Tibial nerve (tissue), 4 donors: ENCODE measurements around the gene ANKRD53. TPM values are rescaled to one million over a fixed set of nuclear protein-coding genes. Genes with fewer than 3 reads are reported as not detected.

Source experiments
- DNase-seq, 2 donors: peaks; one replicate each; pipeline ENCODE4 v3.0.0-alpha.2; 2019; ENCODE audit warnings: low spot score in 2 of 2
- H3K27ac ChIP-seq, 4 donors: fragments of 200-600 bp; sonication (generic) in 3 of 4; one replicate each; pipeline ENCODE4 v1.5.1; 2017 to 2019; ENCODE audit warnings: mild to moderate bottlenecking in 1 of 4
- H3K27me3 ChIP-seq, 2 donors: fragments of 200-600 bp; sonication (generic) in 1 of 2; one replicate each; pipeline versions ENCODE4 v1.5.1 to v1.6.0; 2017 to 2019
- H3K36me3 ChIP-seq, 3 donors: fragments of 200-600 bp; sonication (generic); one replicate each; pipeline ENCODE4 v1.5.1; 2018 to 2019
- H3K4me1 ChIP-seq, 4 donors: fragments of 200-600 bp; sonication (generic) in 3 of 4; one replicate each; pipeline ENCODE4 v1.5.1; 2017 to 2019
- H3K4me3 ChIP-seq, 4 donors: fragments of 200-600 bp; sonication (generic) in 3 of 4; one replicate each; pipeline ENCODE4 v1.5.1; 2017 to 2019; ENCODE audit warnings: mild to moderate bottlenecking in 1 of 4, moderate library complexity in 1 of 4
- H3K9me3 ChIP-seq, 4 donors: fragments of 200-600 bp; sonication (generic) in 3 of 4; one replicate each; pipeline ENCODE4 v1.5.1; 2017 to 2019
- EP300 ChIP-seq, 2 donors: sonication (generic); formaldehyde crosslinking; IDR thresholded peaks; one replicate each; pipeline ENCODE4 v1.6.1; 2017; ENCODE audit warnings: antibody characterized with exemption in 2 of 2, mild to moderate bottlenecking in 1 of 2
- POLR2A ChIP-seq, 2 donors: fragments of 450-650 bp; IDR thresholded peaks; one replicate each; pipeline ENCODE4 v1.6.1; 2017; ENCODE audit warnings: antibody characterized with exemption in 2 of 2, mild to moderate bottlenecking in 2 of 2, moderate library complexity in 2 of 2
- WGBS, 2 donors: methylation state at CpG; one replicate each; pipeline ENCODE4 v1.1.5; 2018; 5-methylcytosine and 5-hydroxymethylcytosine counted together
- total RNA-seq, 4 donors: library from RNA; depleted of rRNA; stranded (reverse); fragments of >200 nt; gene quantifications; one replicate each; pipeline ENCODE4 v1.1.0, GENCODE V29; 2016
- TF ChIP-seq, protein P1 (sequence below), 5 experiments: fragments of 200-600 bp in 3 of 5; fragments of 450-650 bp in 2 of 5; sonication (generic) in 3 of 5; IDR thresholded peaks; one replicate each; pipeline ENCODE4 v1.5.1; 2016 to 2019; ENCODE audit warnings: antibody characterized with exemption in 5 of 5, mild to moderate bottlenecking in 3 of 5, moderate library complexity in 2 of 5

ANKRD53 gene
- total RNA-seq, 4 donors from 2014 or later, result 1.3 to 9.0 (median 2.7) TPM

DNA sequence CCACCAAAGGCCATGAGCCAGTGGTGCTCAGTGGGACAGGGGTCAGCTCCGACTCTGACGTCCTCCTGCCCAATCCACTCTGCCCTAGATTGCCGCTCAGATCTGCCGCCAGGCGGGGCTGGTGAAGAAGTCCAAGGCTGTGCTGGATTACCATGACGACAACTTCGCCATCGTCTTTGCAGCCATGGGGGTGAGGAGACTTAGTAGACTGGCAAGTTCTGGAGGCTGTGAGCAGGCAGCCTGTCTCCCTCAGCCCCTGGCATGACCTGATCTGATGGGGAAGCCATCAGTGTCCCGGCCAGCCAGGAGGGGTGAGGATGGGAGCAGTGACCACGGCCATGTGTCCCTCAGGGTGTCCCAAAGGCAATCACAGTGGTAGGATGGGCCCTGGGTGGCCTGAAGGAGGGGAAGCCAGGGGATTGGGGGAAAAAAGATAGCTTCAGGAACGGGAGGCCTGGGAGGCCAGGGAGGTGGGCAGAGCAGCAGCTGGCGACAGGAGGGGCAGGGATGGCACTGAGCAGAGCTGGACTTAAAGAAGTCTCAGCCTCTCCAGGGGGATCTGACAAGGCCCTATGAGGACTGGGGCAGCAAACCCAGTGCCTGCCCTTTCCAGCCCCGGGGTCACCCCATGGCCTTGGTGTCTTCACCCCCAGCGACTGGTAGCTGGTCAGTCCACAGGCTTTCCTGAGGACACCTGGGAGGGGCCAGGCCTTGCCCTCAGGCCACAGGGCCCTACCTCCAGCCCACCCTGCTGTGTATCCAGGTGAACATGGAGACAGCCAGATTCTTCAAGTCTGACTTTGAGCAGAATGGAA lies 17.4 kb upstream of the ANKRD53 start:
- H3K27ac ChIP-seq, result no peak overlapping the region
- no peaks in the 10 kb centered on the region for H3K36me3 ChIP-seq
- peaks cover 0 to 12% (median 3%) of the 10 kb centered on the region in 4 donors for H3K4me1 ChIP-seq
- DNase-seq, result no peak
- H3K4me3 ChIP-seq, result no peak overlapping the region
- 73 to 74% methylated on average over 10 to 14 of the region's 14 CpGs for WGBS, 2 donors
- H3K27me3 ChIP-seq, result peaks cover 0 to 27% of the 10 kb centered on the region in 2 donors
- TF ChIP-seq, protein P1, sequence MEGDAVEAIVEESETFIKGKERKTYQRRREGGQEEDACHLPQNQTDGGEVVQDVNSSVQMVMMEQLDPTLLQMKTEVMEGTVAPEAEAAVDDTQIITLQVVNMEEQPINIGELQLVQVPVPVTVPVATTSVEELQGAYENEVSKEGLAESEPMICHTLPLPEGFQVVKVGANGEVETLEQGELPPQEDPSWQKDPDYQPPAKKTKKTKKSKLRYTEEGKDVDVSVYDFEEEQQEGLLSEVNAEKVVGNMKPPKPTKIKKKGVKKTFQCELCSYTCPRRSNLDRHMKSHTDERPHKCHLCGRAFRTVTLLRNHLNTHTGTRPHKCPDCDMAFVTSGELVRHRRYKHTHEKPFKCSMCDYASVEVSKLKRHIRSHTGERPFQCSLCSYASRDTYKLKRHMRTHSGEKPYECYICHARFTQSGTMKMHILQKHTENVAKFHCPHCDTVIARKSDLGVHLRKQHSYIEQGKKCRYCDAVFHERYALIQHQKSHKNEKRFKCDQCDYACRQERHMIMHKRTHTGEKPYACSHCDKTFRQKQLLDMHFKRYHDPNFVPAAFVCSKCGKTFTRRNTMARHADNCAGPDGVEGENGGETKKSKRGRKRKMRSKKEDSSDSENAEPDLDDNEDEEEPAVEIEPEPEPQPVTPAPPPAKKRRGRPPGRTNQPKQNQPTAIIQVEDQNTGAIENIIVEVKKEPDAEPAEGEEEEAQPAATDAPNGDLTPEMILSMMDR (IDR thresholded peaks at IDR 0.05), result no peak
- TF ChIP-seq EP300 (IDR thresholded peaks at IDR 0.05), result no peak
- TF ChIP-seq POLR2A (IDR thresholded peaks at IDR 0.05), result no peak
- H3K9me3 ChIP-seq, result no peaks in the 10 kb centered on the region

DNA sequence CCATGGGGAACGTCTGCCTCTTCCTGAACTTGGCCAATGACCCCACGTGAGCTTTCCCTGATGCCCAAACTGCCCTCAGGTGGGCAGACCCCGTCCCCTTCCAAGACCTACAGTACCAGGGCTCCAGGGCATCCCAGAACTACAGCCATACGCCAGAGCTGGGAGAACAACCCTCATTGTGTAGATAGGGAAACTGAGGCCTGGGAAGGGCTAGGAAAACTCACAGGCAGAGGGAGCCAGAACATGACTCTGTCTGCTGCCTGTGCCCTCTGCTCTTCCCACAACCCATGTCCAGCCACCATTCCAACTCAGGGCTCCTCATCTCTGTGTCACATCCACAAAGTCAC lies 16.8 kb upstream of the ANKRD53 start:
- TF ChIP-seq POLR2A (IDR thresholded peaks at IDR 0.05), result no peak
- TF ChIP-seq, protein P1 (IDR thresholded peaks at IDR 0.05), result no peak
- Histone ChIP-seq H3K27ac (no peak overlapping the region), H3K27me3 (peaks cover 0 to 27% of the 10 kb centered on the region in 2 donors), H3K4me3 (no peak overlapping the region), H3K36me3 (no peaks in the 10 kb centered on the region), H3K4me1 (peaks cover 0 to 12% (median 3%) of the 10 kb centered on the region in 4 donors), H3K9me3 (no peaks in the 10 kb centered on the region)
- DNase-seq, result no peak
- 86 to 88% methylated on average over 4 of the region's 4 CpGs for WGBS, 2 donors

GRCh38 chr2:70962211-70962884 lies 16.1 kb upstream of the ANKRD53 start:
- no peak overlapping the region for H3K4me3 ChIP-seq
- TF ChIP-seq EP300 (IDR thresholded peaks at IDR 0.05), result no peak
- no peak for TF ChIP-seq POLR2A (IDR thresholded peaks at IDR 0.05)
- TF ChIP-seq, protein P1 (IDR thresholded peaks at IDR 0.05), result no peak
- peaks cover 0 to 12% (median 3%) of the 10 kb centered on the region in 4 donors for H3K4me1 ChIP-seq
- H3K36me3 ChIP-seq, result no peaks in the 10 kb centered on the region
- H3K27ac ChIP-seq, result no peak overlapping the region
- no peak for DNase-seq
- H3K9me3 ChIP-seq, result no peaks in the 10 kb centered on the region
- WGBS, 2 donors, result 78 to 80% methylated on average over 12 of the region's 12 CpGs
- H3K27me3 ChIP-seq, result peaks cover 0 to 26% of the 10 kb centered on the region in 2 donors

GRCh38 chr2:70962885-70963878 lies 15.2 kb upstream of the ANKRD53 start:
- Histone ChIP-seq H3K9me3 (no peaks in the 10 kb centered on the region), H3K27me3 (peaks cover 0 to 20% of the 10 kb centered on the region in 2 donors), H3K27ac (no peak overlapping the region), H3K4me1 (peaks cover 0 to 12% (median 3%) of the 10 kb centered on the region in 4 donors), H3K4me3 (no peak overlapping the region), H3K36me3 (no peaks in the 10 kb centered on the region)
- WGBS, 2 donors, result 66 to 76% methylated on average over 18 of the region's 18 CpGs
- DNase-seq, result peak in 1 of 2 donors; percentile 2
- no peak for TF ChIP-seq POLR2A (IDR thresholded peaks at IDR 0.05)
- TF ChIP-seq, protein P1 (IDR thresholded peaks at IDR 0.05), result no peak
- no peak for TF ChIP-seq EP300 (IDR thresholded peaks at IDR 0.05)
